Hepatocyte (in vitro differentiated cells): ENCODE results near the gene GPR179. TPM values are rescaled to one million over a fixed set of nuclear protein-coding genes. Genes with fewer than 3 reads are reported as not detected.

ENCODE experiments used
- DNase-seq: peaks from one replicate; pipeline ENCODE4 v3.0.0-alpha.2; 2016; ENCODE audit warnings: low spot score
- H2AFZ ChIP-seq: fragments of 200-600 bp; sonication (generic); 2 replicates; pipeline ENCODE4 v1.6.0; 2016; ENCODE audit warnings: antibody characterized with exemption, mild to moderate bottlenecking
- H3K27ac ChIP-seq: fragments of 200-600 bp; sonication (generic); 2 replicates; pipeline ENCODE4 v1.5.1; 2016; ENCODE audit warnings: mild to moderate bottlenecking
- H3K27me3 ChIP-seq: fragments of 200-600 bp; sonication (generic); 2 replicates; pipeline ENCODE4 v1.6.1; 2016
- H3K36me3 ChIP-seq: fragments of 200-600 bp; sonication (generic); replicated peaks from 2 replicates; pipeline ENCODE4 v1.5.1; 2016; ENCODE audit warnings: low read depth; ENCODE audit not compliant: insufficient read depth
- H3K4me1 ChIP-seq: fragments of 200-600 bp; sonication (generic); 2 replicates; pipeline ENCODE4 v1.5.1; 2016; ENCODE audit warnings: mild to moderate bottlenecking, moderate library complexity; ENCODE audit not compliant: insufficient read depth
- H3K4me2 ChIP-seq: fragments of 200-600 bp; sonication (generic); 2 replicates; pipeline ENCODE4 v1.6.0; 2016
- H3K4me3 ChIP-seq: fragments of 200-600 bp; sonication (generic); 2 replicates; pipeline ENCODE4 v1.5.1; 2016; ENCODE audit warnings: mild to moderate bottlenecking
- H3K79me2 ChIP-seq: fragments of 200-600 bp; sonication (generic); 2 replicates; pipeline ENCODE4 v1.6.0; 2017; ENCODE audit warnings: mild to moderate bottlenecking
- H3K9me2 ChIP-seq: fragments of 200-600 bp; sonication (generic); replicated peaks from 2 replicates; pipeline ENCODE4 v1.6.0; 2017; ENCODE audit warnings: mild to moderate bottlenecking; ENCODE audit not compliant: insufficient read depth
- H3K9me3 ChIP-seq: fragments of 200-600 bp; sonication (generic); 2 replicates; pipeline ENCODE4 v1.5.1; 2016; ENCODE audit warnings: low read depth, mild to moderate bottlenecking
- H4K20me1 ChIP-seq: fragments of 200-600 bp; sonication (generic); 2 replicates; pipeline ENCODE4 v1.6.0; 2016; ENCODE audit warnings: mild to moderate bottlenecking; ENCODE audit not compliant: insufficient read depth, poor library complexity, severe bottlenecking
- CTCF ChIP-seq: fragments of 200-600 bp; sonication (generic); IDR thresholded peaks from 2 replicates; pipeline ENCODE4 v1.5.1; 2016; ENCODE audit warnings: antibody characterized with exemption, mild to moderate bottlenecking; ENCODE audit not compliant: poor library complexity
- EZH2 ChIP-seq: fragments of 200-600 bp; sonication (generic); IDR thresholded peaks from 2 replicates; pipeline ENCODE4 v1.6.1; 2016; ENCODE audit warnings: antibody characterized with exemption, mild to moderate bottlenecking, borderline replicate concordance
- EZH2phosphoT487 ChIP-seq: fragments of 200-600 bp; sonication (generic); IDR thresholded peaks from one replicate; pipeline ENCODE4 v1.6.1; 2018; ENCODE audit warnings: antibody characterized with exemption, mild to moderate bottlenecking, low read depth, moderate library complexity; ENCODE audit not compliant: unreplicated experiment, severe bottlenecking
- WGBS: methylation state at CpG from one replicate; pipeline ENCODE4 v1.1.6; 2016; ENCODE audit warnings: low lambda C conversion rate; ENCODE audit errors: missing lambda C conversion rate; 5-methylcytosine and 5-hydroxymethylcytosine counted together
- polyA plus RNA-seq: library from polyadenylated mRNA; unstranded; fragments of >200 nt; fragmentation: Nextera tagmentation; extraction: Ambion mirVana; gene quantifications from 2 replicates; pipeline ENCODE4 v1.2.1, GENCODE V29; 2016
- total RNA-seq: library from RNA; depleted of rRNA; stranded (reverse); fragments of >200 nt; gene quantifications from 2 replicates; pipeline ENCODE4 v1.2.3, GENCODE V29; 2014

Gene GPR179
- total and polyA plus RNA-seq, 2 experiments from 2014 or later = 0.03 to 0.19 TPM

GRCh38 chr17:38332735-38333134 is 11.0 kb downstream of the GPR179 start:
- Histone ChIP-seq H4K20me1 (no peaks in the 10 kb centered on the region), H3K9me2 (no peaks in the 10 kb centered on the region), H3K4me3 (no peak overlapping the region), H3K79me2 (no peaks in the 10 kb centered on the region), H3K4me2 (no peak overlapping the region), H2AFZ (no peak overlapping the region), H3K27me3 (no peaks in the 10 kb centered on the region), H3K36me3 (no peaks in the 10 kb centered on the region), H3K4me1 (no peaks in the 10 kb centered on the region), H3K27ac (no peak overlapping the region), H3K9me3 (no peaks in the 10 kb centered on the region)
- WGBS = 91% methylated on average over 7 of the region's 7 CpGs
- DNase-seq = no peak
- no peak for TF ChIP-seq EZH2phosphoT487
- TF ChIP-seq EZH2 = no peak
- TF ChIP-seq CTCF = no peak

- Histone ChIP-seq H3K36me3 (no peaks in the 10 kb centered on the region), H3K9me2 (no peaks in the 10 kb centered on the region), H3K9me3 (no peaks in the 10 kb centered on the region), H3K4me1 (peaks cover under 1% of the 10 kb centered on the region), H2AFZ (no peak overlapping the region), H3K4me3 (no peak overlapping the region), H3K4me2 (no peak overlapping the region), H3K27me3 (no peaks in the 10 kb centered on the region), H4K20me1 (no peaks in the 10 kb centered on the region), H3K27ac (no peak overlapping the region), H3K79me2 (no peaks in the 10 kb centered on the region)
- 89% methylated on average over 20 of the region's 23 CpGs for WGBS
- TF ChIP-seq EZH2 = no peak
- TF ChIP-seq EZH2phosphoT487 = no peak
- no peak for DNase-seq
These were observed 12.8 kb downstream of the GPR179 start for GRCh38 chr17:38330941-38331411.

GRCh38 chr17:38329808-38330730 is 13.7 kb downstream of the GPR179 start:
- Histone ChIP-seq H3K27me3 (no peaks in the 10 kb centered on the region), H3K4me2 (no peak overlapping the region), H3K4me3 (no peak overlapping the region), H3K9me3 (no peaks in the 10 kb centered on the region), H3K79me2 (no peaks in the 10 kb centered on the region), H3K9me2 (no peaks in the 10 kb centered on the region), H3K4me1 (peaks cover 10% of the 10 kb centered on the region), H3K36me3 (no peaks in the 10 kb centered on the region), H3K27ac (no peak overlapping the region), H4K20me1 (no peaks in the 10 kb centered on the region), H2AFZ (no peak overlapping the region)
- TF ChIP-seq EZH2phosphoT487 (no peak), EZH2 (no peak), CTCF (no peak)
- no peak for DNase-seq
- WGBS = 90% methylated on average over 25 of the region's 25 CpGs

GRCh38 chr17:38329284-38329683 is 14.5 kb downstream of the GPR179 start:
- H3K9me3 ChIP-seq = no peaks in the 10 kb centered on the region
- no peaks in the 10 kb centered on the region for H3K9me2 ChIP-seq
- no peak for TF ChIP-seq CTCF
- TF ChIP-seq EZH2 = no peak
- TF ChIP-seq EZH2phosphoT487 = no peak
- no peaks in the 10 kb centered on the region for H3K79me2 ChIP-seq
- no peak overlapping the region for H3K27ac ChIP-seq
- no peak overlapping the region for H3K4me2 ChIP-seq
- no peak overlapping the region for H3K4me3 ChIP-seq
- no peaks in the 10 kb centered on the region for H3K36me3 ChIP-seq
- 92% methylated on average over 7 of the region's 7 CpGs for WGBS
- peaks cover 18% of the 10 kb centered on the region for H3K4me1 ChIP-seq
- H3K27me3 ChIP-seq = no peaks in the 10 kb centered on the region
- no peak overlapping the region for H2AFZ ChIP-seq
- no peaks in the 10 kb centered on the region for H4K20me1 ChIP-seq
- no peak for DNase-seq
